ENCODE data around the gene KRTCAP2. TPM values are rescaled to one million over a fixed set of nuclear protein-coding genes. Genes with fewer than 3 reads are reported as not detected.
A peak's percentile ranks its signal among the peaks of the same experiment; 100 is the strongest.

Gene KRTCAP2
- total and polyA plus RNA-seq, 4 donors = 49.8 to 224 (median 99.8) TPM

DNA sequence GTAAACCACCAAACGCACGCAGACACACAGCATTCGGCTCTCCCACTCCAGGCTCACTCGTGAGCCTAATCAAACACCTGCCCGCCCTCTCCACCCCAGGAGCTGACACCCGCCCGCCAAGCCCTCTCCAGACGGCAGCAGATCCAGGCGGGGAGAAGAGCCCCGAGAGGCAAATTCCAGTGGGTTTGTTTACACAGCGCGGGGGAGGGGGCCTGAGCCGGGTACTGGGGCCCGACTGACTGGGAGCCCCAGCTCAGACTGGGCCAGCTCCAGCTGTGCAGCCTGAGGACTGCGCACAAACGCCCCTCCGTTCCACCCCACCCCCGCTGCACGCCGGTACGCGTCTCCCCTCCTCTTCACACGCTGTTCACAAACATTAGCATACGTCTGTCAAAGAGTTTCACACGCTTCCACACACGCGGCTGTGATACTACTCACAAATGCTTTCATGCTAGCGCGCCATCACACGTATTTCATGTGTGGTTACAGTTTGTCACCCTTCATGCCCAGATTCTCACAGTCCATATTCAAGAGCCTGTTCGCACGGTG is 46.5 kb downstream of the KRTCAP2 start:
- Histone ChIP-seq H3K9ac (ENCODE audit: low read depth in 1 of 2, low read length in 2 of 2) (peak overlapping the region; percentile 90 to 93), H3K4me3 (ENCODE audit: low read depth in 1 of 3, low read length in 3 of 3) (peak overlapping the region; percentile 62 to 93 (median 84)), H3K27ac (ENCODE audit: low read depth in 1 of 2, low read length in 2 of 2) (peak overlapping the region; percentile 99 to 100), H3K9me3 (ENCODE audit: control insufficient read depth in 4 of 4, low read length in 3 of 4) (no peaks in the 10 kb centered on the region), H3K36me3 (ENCODE audit: control insufficient read depth in 4 of 4, insufficient read depth in 3 of 4, low read depth in 1 of 4, low read length in 3 of 4) (peaks cover 0 to 10% (median 9%) of the 10 kb centered on the region in 4 donors), H3K4me1 (ENCODE audit: control insufficient read depth in 4 of 4, insufficient read depth in 4 of 4, low read length in 3 of 4) (peaks cover 3 to 31% (median 18%) of the 10 kb centered on the region in 4 donors), H3K27me3 (ENCODE audit: control insufficient read depth in 4 of 4, insufficient read depth in 4 of 4, low read length in 3 of 4) (no peaks in the 10 kb centered on the region)
- TF ChIP-seq, protein P1, sequence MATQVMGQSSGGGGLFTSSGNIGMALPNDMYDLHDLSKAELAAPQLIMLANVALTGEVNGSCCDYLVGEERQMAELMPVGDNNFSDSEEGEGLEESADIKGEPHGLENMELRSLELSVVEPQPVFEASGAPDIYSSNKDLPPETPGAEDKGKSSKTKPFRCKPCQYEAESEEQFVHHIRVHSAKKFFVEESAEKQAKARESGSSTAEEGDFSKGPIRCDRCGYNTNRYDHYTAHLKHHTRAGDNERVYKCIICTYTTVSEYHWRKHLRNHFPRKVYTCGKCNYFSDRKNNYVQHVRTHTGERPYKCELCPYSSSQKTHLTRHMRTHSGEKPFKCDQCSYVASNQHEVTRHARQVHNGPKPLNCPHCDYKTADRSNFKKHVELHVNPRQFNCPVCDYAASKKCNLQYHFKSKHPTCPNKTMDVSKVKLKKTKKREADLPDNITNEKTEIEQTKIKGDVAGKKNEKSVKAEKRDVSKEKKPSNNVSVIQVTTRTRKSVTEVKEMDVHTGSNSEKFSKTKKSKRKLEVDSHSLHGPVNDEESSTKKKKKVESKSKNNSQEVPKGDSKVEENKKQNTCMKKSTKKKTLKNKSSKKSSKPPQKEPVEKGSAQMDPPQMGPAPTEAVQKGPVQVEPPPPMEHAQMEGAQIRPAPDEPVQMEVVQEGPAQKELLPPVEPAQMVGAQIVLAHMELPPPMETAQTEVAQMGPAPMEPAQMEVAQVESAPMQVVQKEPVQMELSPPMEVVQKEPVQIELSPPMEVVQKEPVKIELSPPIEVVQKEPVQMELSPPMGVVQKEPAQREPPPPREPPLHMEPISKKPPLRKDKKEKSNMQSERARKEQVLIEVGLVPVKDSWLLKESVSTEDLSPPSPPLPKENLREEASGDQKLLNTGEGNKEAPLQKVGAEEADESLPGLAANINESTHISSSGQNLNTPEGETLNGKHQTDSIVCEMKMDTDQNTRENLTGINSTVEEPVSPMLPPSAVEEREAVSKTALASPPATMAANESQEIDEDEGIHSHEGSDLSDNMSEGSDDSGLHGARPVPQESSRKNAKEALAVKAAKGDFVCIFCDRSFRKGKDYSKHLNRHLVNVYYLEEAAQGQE (IDR thresholded peaks at IDR 0.05) = peak; percentile 5
- TF ChIP-seq RXRA (IDR thresholded peaks at IDR 0.05) (no peak), RAD21 (IDR thresholded peaks at IDR 0.05) (no peak)
- WGBS = 2% methylated on average over 32 of the region's 32 CpGs
- DNase-seq (ENCODE audit: low spot score) = no peak

DNA sequence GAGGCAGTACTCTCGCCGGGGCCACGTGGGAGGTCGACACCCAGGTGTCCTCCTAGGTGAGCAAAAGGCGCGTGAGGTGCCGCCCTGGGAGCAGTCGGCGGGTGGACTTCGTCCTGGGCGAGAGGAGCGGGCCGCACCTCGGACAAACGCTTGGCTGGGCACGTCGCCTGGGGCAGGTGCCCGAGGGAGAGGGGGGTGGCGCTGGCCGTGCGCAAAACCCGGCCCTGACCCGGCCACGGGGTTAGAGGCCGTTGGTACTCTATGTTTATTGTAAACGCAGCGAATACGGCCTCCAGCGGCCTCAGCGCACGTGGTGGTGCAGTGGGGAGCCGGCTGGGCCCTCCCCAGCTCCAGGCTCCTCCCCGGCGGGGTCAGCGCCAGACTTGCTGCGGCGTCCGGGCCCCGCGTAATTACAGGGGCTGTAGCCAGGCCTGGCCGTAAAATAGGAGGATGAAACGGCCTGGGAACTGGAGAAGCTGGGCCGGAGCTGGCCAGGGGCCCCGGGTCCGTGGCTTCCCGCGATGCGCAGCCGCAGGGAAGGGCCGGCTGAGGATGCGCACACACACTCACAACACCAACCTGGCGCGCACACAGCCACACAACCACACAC is 47.1 kb downstream of the KRTCAP2 start:
- peak overlapping the region; percentile 62 to 93 (median 84) for H3K4me3 ChIP-seq (ENCODE audit: low read depth in 1 of 3, low read length in 3 of 3)
- TF ChIP-seq RXRA (IDR thresholded peaks at IDR 0.05) (peak; percentile 94 to 97), YY1 (IDR thresholded peaks at IDR 0.05) (peak; percentile 50), TAF1 (conservative IDR thresholded peaks at IDR 0.05) (no peak), HNF4A (conservative IDR thresholded peaks at IDR 0.05) (peak; percentile 94 to 95), FOXA2 (IDR thresholded peaks at IDR 0.05) (peak; percentile 58), FOXA1 (IDR thresholded peaks at IDR 0.05) (peak; percentile 75), GABPA (IDR thresholded peaks at IDR 0.05 in 1 of 2, conservative IDR thresholded peaks at IDR 0.05 in 1 of 2) (peak in 1 of 2 donors; percentile 35), NR2F2 (IDR thresholded peaks at IDR 0.05) (peak; percentile 78), JUND (IDR thresholded peaks at IDR 0.05) (peak; percentile 73 to 91), SP1 (IDR thresholded peaks at IDR 0.05) (peak; percentile 99), EGR1 (IDR thresholded peaks at IDR 0.05; ENCODE audit: low read depth in 2 of 2) (peak in 1 of 2 donors; percentile 11), RAD21 (IDR thresholded peaks at IDR 0.05) (peak; percentile 24 to 56), HNF4G (IDR thresholded peaks at IDR 0.05) (peak; percentile 94)
- TF ChIP-seq, protein P2, sequence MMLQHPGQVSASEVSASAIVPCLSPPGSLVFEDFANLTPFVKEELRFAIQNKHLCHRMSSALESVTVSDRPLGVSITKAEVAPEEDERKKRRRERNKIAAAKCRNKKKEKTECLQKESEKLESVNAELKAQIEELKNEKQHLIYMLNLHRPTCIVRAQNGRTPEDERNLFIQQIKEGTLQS (IDR thresholded peaks at IDR 0.05) = no peak
- TF ChIP-seq, protein P3, sequence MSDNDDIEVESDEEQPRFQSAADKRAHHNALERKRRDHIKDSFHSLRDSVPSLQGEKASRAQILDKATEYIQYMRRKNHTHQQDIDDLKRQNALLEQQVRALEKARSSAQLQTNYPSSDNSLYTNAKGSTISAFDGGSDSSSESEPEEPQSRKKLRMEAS (IDR thresholded peaks at IDR 0.05) = peak; percentile 76
- TF ChIP-seq, protein P4, sequence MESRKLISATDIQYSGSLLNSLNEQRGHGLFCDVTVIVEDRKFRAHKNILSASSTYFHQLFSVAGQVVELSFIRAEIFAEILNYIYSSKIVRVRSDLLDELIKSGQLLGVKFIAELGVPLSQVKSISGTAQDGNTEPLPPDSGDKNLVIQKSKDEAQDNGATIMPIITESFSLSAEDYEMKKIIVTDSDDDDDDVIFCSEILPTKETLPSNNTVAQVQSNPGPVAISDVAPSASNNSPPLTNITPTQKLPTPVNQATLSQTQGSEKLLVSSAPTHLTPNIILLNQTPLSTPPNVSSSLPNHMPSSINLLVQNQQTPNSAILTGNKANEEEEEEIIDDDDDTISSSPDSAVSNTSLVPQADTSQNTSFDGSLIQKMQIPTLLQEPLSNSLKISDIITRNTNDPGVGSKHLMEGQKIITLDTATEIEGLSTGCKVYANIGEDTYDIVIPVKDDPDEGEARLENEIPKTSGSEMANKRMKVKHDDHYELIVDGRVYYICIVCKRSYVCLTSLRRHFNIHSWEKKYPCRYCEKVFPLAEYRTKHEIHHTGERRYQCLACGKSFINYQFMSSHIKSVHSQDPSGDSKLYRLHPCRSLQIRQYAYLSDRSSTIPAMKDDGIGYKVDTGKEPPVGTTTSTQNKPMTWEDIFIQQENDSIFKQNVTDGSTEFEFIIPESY (IDR thresholded peaks at IDR 0.05) = peak; percentile 81
- TF ChIP-seq, protein P1 (IDR thresholded peaks at IDR 0.05) = peak; percentile 80
- TF ChIP-seq, protein P5, sequence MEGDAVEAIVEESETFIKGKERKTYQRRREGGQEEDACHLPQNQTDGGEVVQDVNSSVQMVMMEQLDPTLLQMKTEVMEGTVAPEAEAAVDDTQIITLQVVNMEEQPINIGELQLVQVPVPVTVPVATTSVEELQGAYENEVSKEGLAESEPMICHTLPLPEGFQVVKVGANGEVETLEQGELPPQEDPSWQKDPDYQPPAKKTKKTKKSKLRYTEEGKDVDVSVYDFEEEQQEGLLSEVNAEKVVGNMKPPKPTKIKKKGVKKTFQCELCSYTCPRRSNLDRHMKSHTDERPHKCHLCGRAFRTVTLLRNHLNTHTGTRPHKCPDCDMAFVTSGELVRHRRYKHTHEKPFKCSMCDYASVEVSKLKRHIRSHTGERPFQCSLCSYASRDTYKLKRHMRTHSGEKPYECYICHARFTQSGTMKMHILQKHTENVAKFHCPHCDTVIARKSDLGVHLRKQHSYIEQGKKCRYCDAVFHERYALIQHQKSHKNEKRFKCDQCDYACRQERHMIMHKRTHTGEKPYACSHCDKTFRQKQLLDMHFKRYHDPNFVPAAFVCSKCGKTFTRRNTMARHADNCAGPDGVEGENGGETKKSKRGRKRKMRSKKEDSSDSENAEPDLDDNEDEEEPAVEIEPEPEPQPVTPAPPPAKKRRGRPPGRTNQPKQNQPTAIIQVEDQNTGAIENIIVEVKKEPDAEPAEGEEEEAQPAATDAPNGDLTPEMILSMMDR (IDR thresholded peaks at IDR 0.05; ENCODE audit: low read depth, low read length, missing input control) = no peak
- H3K9ac ChIP-seq (ENCODE audit: low read depth in 1 of 2, low read length in 2 of 2) = peak overlapping the region; percentile 90 to 96
- H3K9me3 ChIP-seq (ENCODE audit: control insufficient read depth in 4 of 4, low read length in 3 of 4) = no peaks in the 10 kb centered on the region
- H3K27ac ChIP-seq (ENCODE audit: low read depth in 1 of 2, low read length in 2 of 2) = peak overlapping the region; percentile 99 to 100
- peak; percentile 76 for DNase-seq (ENCODE audit: low spot score)
- peaks cover 3 to 25% (median 15%) of the 10 kb centered on the region in 4 donors for H3K4me1 ChIP-seq (ENCODE audit: control insufficient read depth in 4 of 4, insufficient read depth in 4 of 4, low read length in 3 of 4)
- H3K36me3 ChIP-seq (ENCODE audit: control insufficient read depth in 4 of 4, insufficient read depth in 3 of 4, low read depth in 1 of 4, low read length in 3 of 4) = peaks cover 0 to 8% (median 3%) of the 10 kb centered on the region in 4 donors
- 13% methylated on average over 53 of the region's 53 CpGs for WGBS
- no peaks in the 10 kb centered on the region for H3K27me3 ChIP-seq (ENCODE audit: control insufficient read depth in 4 of 4, insufficient read depth in 4 of 4, low read length in 3 of 4)
